K562 (cell line): ENCODE data around the gene LDAH.

Source experiments
- FOXA3 ChIP-seq, 2 experiments: fragments of 450-650 bp in 1 of 2; sonication (generic) in 1 of 2; formaldehyde crosslinking; IDR thresholded peaks in 1 of 2; conservative IDR thresholded peaks in 1 of 2; 2 replicates each; pipeline versions ENCODE4 v1.4.0 to v1.8.0; 2020 to 2022; ENCODE audit warnings: mild to moderate bottlenecking in 2 of 2, missing genetic modification reagents in 1 of 2
- ILF3 ChIP-seq: fragments of 450-650 bp; IDR thresholded peaks from 2 replicates; pipeline ENCODE4 v1.6.1; 2018; ENCODE audit warnings: antibody characterized with exemption, mild to moderate bottlenecking, moderate library complexity, borderline replicate concordance
- NFXL1 ChIP-seq: fragments of 450-650 bp; formaldehyde crosslinking; IDR thresholded peaks from 2 replicates; pipeline ENCODE4 v1.4.0; 2021; ENCODE audit warnings: mild to moderate bottlenecking
- RCOR1 ChIP-seq, 2 experiments: IDR thresholded peaks; 2 replicates each; pipeline ENCODE4 v1.6.1; 2012; ENCODE audit warnings: low read depth in 2 of 2, low read length in 2 of 2, borderline replicate concordance in 1 of 2, improper control_type of control experiment in 1 of 2
- RNF2 ChIP-seq: sonication (generic); IDR thresholded peaks from 2 replicates; pipeline ENCODE4 v1.6.1; 2016
- SETDB1 ChIP-seq: IDR thresholded peaks from one replicate; pipeline ENCODE4 v1.6.1; 2012; ENCODE audit warnings: low read length, control low read depth, inconsistent platforms
- ZNF780A ChIP-seq: fragments of 250-450 bp; sonication (Bioruptor Pico); IDR thresholded peaks from 2 replicates; pipeline ENCODE4 v1.5.0; 2021; ENCODE audit warnings: mild to moderate bottlenecking
- TF ChIP-seq, protein P1 (sequence below), 3 experiments: IDR thresholded peaks in 2 of 3; conservative IDR thresholded peaks in 1 of 3; 2 replicates each; pipeline ENCODE4 v1.5.1; 2011 to 2012; ENCODE audit warnings: low read length in 3 of 3, mild to moderate bottlenecking in 3 of 3, control low read depth in 2 of 3, improper control_type of control experiment in 1 of 3, inconsistent platforms in 1 of 3, low read depth in 1 of 3, mixed read lengths in 1 of 3, moderate library complexity in 1 of 3; ENCODE audit not compliant: insufficient read depth in 2 of 3
- TF ChIP-seq, protein P2 (sequence below): fragments of 250-450 bp; sonication (Bioruptor Pico); IDR thresholded peaks from 2 replicates; pipeline ENCODE4 v1.5.0; 2021; ENCODE audit warnings: mild to moderate bottlenecking, moderate library complexity

DNA sequence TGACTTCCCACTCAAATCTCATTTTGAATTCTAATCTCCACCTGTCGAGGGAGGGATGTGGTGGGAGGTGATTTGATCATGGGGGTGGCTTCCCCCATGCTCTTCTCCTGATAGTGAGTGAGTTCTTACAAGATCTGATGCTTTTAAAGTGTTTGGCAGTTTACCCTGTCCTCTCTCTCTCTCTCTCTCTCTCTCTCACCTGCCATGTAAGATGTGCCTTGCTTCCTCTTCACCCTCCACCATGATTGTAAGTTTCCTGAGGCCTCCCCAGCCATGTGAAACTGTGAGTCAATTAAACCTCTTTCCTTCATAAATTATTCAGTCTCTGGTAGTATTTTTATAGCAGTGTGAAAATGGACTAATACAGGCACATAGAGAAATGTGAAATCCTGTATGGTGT is 7.0 kb upstream of the LDAH start:
- no peak for TF ChIP-seq RCOR1 (IDR thresholded peaks at IDR 0.05; ENCODE audit: borderline replicate concordance in 1 of 2, low read depth in 2 of 2, low read length in 2 of 2)
- no peak for TF ChIP-seq ILF3
- TF ChIP-seq, protein P1, sequence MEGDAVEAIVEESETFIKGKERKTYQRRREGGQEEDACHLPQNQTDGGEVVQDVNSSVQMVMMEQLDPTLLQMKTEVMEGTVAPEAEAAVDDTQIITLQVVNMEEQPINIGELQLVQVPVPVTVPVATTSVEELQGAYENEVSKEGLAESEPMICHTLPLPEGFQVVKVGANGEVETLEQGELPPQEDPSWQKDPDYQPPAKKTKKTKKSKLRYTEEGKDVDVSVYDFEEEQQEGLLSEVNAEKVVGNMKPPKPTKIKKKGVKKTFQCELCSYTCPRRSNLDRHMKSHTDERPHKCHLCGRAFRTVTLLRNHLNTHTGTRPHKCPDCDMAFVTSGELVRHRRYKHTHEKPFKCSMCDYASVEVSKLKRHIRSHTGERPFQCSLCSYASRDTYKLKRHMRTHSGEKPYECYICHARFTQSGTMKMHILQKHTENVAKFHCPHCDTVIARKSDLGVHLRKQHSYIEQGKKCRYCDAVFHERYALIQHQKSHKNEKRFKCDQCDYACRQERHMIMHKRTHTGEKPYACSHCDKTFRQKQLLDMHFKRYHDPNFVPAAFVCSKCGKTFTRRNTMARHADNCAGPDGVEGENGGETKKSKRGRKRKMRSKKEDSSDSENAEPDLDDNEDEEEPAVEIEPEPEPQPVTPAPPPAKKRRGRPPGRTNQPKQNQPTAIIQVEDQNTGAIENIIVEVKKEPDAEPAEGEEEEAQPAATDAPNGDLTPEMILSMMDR (IDR thresholded peaks at IDR 0.05 in 2 of 3, conservative IDR thresholded peaks at IDR 0.05 in 1 of 3; ENCODE audit: insufficient read depth in 2 of 3, low read depth in 1 of 3, low read length in 3 of 3): no peak
- TF ChIP-seq SETDB1: no peak
- no peak for TF ChIP-seq NFXL1
- no peak for TF ChIP-seq RNF2
- TF ChIP-seq FOXA3 (CRISPR knock-in tag; conservative IDR thresholded peaks at IDR 0.05 in 1 of 2, IDR thresholded peaks at IDR 0.05 in 1 of 2): no peak
- TF ChIP-seq ZNF780A (CRISPR knock-in tag): no peak
- TF ChIP-seq, protein P2, sequence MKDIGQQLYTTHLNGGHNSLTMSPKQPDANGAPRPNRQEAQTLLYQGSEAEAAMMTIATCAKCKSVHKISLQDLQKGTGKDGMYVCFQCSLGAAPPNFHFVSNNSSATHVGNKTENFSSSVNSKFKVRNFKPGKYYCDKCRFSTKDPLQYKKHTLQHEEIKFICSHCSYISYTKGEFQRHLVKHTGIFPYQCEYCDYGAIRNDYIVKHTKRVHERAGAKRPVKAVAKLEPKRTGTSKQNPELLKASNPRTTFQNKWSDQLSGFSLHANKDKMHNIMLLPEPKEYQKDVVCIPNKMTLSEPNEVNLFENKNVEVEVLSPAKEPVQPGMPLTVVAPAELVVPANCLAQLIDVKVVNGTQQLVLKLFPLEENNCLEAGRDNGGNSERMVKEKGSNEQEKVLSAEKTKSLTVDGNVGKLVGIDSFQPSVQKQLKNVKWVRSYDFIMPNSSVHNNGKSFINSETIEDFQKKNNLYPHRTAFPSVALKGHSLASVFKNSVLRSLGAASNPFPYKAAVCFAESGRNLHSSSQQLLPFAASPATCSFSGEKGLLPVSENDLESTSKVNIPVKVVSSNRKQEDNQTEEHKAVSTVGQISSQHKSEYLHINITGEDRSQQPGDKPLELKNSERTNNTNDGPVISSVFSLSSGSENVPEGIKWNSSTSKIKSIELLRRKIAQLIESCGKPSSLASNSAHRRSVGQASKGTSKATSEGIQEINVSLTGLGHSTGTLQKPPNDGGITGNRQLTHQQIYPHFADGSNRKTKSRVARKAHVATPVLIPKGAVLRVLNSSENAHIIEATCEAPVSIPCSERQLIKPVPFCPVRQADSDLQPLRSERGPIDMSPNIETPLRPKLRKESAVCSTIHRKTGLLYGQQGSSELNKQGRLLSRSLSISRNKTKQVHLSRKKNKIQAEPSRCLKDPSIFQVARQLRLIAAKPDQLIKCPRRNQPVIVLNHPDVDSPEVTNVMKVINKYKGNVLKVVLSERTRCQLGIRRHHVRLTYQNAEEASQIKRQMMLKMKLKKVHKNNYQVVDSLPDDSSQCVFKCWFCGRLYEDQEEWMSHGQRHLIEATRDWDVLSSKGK (CRISPR knock-in tag): no peak
